ENCODE measurements around the gene MPC2.
"Not testable (repeated sequence)": the region's sequence is repeated elsewhere in the genome, so short reads cannot be mapped to it uniquely, and the experiment has no call there.

MPC2 gene

GRCh38 chr1:167904652-167905130 is 32.2 kb downstream of the MPC2 start:
- peak; percentile 61 for DNase-seq

GRCh38 chr1:167900907-167901306 is 36.0 kb downstream of the MPC2 start:
- no peak for DNase-seq

GRCh38 chr1:167899253-167899681 is 37.6 kb downstream of the MPC2 start:
- DNase-seq = no peak

GRCh38 chr1:167898578-167899222 is 38.2 kb downstream of the MPC2 start:
- DNase-seq = no peak

GRCh38 chr1:167893798-167894197 is 43.1 kb downstream of the MPC2 start:
- no peak for DNase-seq

DNA sequence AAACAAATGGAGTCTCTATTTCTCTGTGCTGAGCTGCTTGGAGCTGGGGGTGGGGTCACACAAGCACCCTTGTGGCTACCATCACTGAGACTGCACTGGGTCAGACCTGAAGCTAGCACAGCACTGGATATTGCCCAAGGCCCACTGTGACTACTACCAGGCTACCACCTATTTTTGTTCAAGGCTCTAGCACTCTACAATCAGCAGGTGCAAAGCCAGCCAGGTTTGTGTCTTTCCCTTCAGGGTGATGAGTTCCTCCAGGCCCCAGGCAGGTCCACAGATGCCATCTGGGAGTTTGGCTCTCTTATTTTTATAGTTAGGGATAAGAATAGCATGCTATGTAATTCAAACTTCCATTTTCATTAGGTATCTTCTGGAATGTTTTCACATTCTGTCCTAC is 46.5 kb downstream of the MPC2 start:
- DNase-seq = no peak

GRCh38 chr1:167887187-167887586 is 49.7 kb downstream of the MPC2 start:
- DNase-seq = not testable (repeated sequence)

DNA sequence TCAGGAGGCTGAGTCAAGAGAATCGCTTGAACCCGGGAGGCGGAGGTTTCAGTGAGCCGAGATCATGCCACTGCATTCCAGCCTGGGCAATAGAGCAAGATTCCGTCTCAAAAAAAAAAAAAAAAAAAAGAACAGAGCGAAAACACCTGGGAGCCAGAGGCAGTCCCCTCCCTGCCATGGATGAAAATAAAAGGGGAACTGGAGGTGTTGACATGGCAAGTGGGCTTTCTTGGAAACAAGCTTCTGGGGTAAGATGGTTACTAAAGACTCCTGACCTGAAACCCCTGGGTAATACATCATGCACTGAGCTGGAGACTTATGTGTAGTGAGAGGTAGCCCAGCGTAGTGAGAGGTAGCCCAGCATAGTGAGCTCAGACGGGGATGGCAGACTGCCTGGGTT is 54.5 kb downstream of the MPC2 start:
- no peak for DNase-seq

GRCh38 chr1:167881786-167882185 is 55.1 kb downstream of the MPC2 start:
- DNase-seq = no peak

DNA sequence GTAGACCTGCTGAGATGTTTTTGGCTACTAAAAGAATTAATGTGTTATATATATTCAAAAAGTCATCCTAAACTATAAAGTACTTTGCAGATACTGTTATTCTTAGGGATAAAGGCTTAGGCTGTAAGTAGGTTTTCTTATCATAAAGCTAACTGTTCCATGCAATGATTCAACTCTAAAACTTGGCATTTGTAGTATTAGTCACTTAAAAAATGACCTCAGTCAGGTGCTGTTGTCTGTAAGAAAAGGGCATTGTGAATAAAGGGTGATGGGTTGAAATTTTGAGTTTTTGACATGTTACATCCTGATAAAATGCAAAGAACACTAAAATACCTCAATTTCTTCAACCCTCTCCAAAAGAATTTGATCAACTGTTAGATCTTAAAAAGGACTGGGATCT is 55.8 kb downstream of the MPC2 start:
- DNase-seq = no peak

DNA sequence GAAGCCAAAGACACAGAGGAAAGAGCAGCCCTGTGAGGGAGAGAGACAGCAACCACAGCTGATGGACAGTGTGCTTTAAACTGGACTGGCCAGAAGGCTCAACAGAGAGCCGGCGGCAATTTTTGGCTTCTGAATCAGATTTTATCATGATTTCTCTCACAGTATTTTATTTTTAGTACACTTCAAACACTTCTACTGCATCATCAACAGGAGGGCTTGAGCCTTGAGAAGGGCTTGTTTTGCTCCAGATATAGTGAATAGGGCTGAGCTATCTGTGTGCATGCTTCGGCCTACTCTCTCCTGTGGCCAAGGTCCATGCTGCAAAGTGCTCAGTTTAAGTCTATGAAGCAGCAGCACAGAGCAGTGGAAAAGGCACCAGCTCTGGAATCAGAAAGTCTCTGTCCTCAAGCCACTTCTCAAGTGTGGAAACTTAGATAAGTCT is 56.3 kb downstream of the MPC2 start:
- DNase-seq = no peak

GRCh38 chr1:167879508-167879907 is 57.4 kb downstream of the MPC2 start:
- no peak for DNase-seq

DNA sequence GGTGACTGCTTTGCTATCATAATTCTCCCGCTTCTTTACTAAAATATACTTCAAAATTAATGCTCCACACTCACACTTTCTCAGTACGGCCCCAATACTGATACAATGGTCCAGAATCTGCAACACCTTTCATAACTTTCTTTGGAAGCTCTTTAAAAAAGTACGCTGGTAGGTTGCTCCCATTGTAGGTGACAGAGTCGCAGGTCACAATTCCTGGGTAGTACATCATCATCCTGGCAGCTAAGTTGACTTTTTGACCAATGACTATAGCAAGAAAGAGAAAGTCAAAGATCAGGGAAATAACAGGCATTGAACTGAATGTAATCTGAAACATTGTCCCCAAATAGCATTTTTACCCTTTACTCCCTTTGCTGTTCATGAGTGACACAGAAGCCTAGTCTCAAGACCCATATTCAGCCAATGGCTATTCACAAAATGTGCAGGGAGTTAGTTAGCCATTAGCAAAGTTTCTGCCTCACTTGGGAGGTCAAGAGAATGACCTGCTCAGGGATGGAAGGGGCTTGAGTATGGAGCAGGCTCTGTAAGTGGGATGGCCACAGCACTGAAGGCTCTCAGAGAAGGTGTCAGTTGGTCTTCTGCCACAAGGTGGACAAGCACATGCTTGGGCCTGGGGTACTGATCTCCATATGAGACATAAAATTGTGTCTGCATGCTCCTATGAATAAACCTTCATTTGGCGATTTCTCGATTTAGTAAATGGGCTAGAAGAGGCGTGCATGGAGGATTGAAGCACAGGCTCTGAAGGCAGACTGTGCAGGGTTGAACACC is 58.3 kb downstream of the MPC2 start:
- no peak for DNase-seq

DNA sequence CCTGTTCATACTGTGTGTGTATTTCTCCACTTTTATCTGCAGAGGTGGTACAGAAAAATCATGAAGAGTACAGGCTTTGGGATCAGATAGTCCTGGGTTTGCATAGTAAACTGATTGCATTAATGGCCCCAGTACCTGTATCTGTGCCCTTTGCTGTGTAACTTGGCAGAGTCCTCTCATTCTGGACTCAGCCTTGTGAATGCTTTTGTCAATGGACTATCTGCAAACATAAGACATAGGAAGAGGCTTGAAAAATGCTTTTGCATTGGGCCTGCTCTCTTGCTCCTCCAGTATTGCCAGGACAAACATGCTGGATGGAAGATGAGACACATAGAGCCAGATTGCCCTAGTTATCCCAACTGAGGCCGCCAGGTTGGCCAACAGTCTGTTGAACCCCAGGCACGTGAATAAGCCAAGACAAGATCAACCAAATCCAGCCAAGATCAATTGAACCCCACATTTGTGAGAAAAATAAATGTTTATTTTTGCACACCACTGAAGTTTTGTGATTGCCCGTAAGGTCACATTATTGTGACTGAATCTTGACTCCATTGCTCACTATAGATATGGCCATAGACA is 60.2 kb downstream of the MPC2 start:
- no peak for DNase-seq

DNA sequence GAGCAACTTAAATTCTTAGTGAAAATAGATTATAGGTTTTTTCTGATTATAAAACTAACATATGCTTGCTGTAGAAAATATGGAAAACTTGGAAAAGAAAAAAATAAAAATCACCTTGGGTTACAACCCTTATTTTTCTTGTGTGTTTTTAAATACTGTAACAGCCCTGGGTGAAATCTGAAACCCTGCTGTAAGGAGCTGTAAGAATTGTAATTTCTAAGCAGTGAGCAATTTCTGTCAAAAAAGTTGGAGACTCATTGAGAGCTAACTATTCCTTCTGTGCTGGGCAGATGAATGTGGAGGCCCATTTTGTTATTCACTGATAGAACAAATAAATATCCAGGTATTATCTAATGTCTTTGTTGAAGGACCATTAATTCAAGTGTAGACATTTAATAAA is 65.5 kb downstream of the MPC2 start:
- DNase-seq = no peak

DNA sequence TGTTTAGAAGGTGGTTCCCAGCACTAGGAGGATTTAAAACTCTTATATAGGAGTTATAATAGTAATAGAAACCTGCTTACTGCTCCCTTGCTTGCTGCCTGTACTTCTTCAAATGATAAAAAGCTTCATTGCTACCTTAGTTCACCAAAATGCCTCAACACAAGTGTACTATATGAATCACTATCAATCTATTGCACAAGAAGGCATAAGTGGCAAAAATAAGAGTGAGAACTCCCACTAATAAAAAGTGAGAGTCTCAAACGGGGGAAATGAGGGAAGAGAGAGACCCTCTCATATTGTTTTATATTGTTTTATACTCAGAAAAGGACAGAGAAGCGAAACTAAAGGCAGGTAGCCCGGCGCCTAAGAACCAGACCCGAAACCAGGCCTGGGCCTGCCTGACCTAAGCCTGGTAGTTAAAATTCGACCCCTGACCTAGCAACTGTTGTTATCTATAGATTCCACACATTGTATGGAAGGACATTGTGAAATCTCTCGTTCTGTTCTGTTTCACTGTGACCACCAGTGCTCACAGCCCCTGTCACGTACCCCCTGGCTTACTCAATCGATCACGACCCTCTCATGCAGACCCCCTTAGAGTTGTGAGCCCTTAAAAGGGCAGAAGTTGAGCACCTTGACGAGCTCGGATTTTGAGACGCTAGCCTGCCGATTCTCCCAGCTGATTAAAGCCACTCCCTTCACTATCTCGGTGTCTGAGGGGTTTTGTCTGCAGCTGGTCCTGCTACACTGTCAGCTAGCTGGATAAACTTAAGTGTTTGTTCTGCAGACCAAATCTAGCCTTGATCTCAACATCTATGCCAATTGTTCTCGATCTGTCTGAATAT is 67.5 kb downstream of the MPC2 start:
- not testable (repeated sequence) for DNase-seq

- not testable (repeated sequence) for DNase-seq
Observed at GRCh38 chr1:167866739-167867414, 70.0 kb downstream of the MPC2 start.

All from NCI-H345 (cell line).